Measurements from ENCODE around the gene C11orf21. TPM values are rescaled to one million over a fixed set of nuclear protein-coding genes. Genes with fewer than 3 reads are reported as not detected.
"Not testable (repeated sequence)": the region's sequence is repeated elsewhere in the genome, so short reads cannot be mapped to it uniquely, and the experiment has no call there.

The C11orf21 gene
- polyA plus RNA-seq, 3 donors, result 10.8 to 135 (median 13.1) TPM

DNA sequence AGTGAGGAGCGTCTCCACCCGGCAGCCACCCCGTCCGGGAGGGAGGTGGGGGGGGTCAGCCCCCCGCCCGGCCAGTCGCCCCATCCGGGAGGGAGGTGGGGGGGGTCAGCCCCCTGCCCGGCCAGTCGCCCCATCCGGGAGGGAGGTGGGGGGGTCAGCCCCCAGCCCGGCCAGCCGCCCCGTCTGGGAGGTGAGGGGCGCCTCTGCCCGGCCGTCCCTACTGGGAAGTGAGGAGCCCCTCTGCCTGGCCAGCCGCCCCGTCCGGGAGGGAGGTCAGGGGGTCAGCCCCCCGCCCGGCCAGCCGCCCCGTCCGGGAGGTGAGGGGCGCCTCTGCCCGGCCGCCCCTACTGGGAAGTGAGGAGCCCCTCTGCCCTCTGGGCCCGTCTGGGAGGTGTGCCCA lies 30.9 kb upstream of the C11orf21 start:
- H3K9ac ChIP-seq (ENCODE audit: insufficient read depth, low read length, poor library complexity, severe bottlenecking); H3K4me3 Mint-ChIP-seq; H3K4me2 ChIP-seq (replicated peaks; ENCODE audit: extremely low read depth, low read length, poor library complexity, severe bottlenecking); H3K36me3 Mint-ChIP-seq; DNase-seq; H3K27ac Mint-ChIP-seq; H3K79me2 ChIP-seq (ENCODE audit: insufficient read depth, low read length); H3K4me1 Mint-ChIP-seq; H4K20me1 ChIP-seq (ENCODE audit: insufficient read depth, low read length); H2AFZ ChIP-seq (ENCODE audit: insufficient read depth, low read depth, low read length, poor library complexity, severe bottlenecking); H3K4me1 ChIP-seq (ENCODE audit: control insufficient read depth in 1 of 2, insufficient read depth in 2 of 2, low read length in 2 of 2); H3K27ac ChIP-seq (ENCODE audit: low read depth in 1 of 2, low read length in 2 of 2); H3K4me3 ChIP-seq (replicated peaks in 1 of 3; ENCODE audit: low read depth in 2 of 3, low read length in 3 of 3); H3K36me3 ChIP-seq (replicated peaks in 1 of 2; ENCODE audit: control insufficient read depth in 1 of 2, insufficient read depth in 2 of 2, low read length in 2 of 2); intact Hi-C loops (cut with micrococcal nuclease): not testable (repeated sequence)
- Histone ChIP-seq H3K27me3 (ENCODE audit: control insufficient read depth in 2 of 2, insufficient read depth in 2 of 2, low read length in 2 of 2) (peaks cover 0 to 12% of the 10 kb centered on the region in 2 donors), H3K9me3 (replicated peaks in 1 of 2; ENCODE audit: control insufficient read depth in 1 of 2, insufficient read depth in 1 of 2, low read length in 2 of 2) (peaks cover 23 to 26% of the 10 kb centered on the region in 2 donors)
- Mint-ChIP-seq H3K27me3 (ENCODE audit: low read depth in 3 of 3) (peaks cover 18 to 38% (median 24%) of the 10 kb centered on the region in 3 donors), H3K9me3 (peaks cover 19 to 34% (median 28%) of the 10 kb centered on the region in 7 donors)
- no CpG with 5 or more reads among the region's 29 CpGs for WGBS (ENCODE audit: insufficient coverage)

DNA sequence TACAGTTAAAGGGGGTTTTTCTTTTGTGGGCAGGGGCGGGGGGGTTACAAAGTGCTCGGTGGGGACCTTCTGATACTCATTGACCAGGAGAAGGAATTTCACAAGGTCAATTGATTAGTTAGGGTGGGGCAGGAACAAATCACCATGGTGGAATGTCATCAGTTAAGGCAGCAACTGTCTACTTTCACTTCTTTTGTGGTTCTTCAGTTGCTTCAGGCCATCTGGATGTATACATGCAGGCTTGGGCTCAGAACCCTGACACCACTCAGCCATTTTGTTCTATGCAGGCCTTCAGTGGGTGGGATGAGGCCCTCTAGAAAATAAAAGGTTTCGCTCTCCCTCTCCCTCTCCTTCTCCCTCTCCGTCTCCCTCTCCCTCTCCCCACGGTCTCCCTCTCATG lies 29.7 kb upstream of the C11orf21 start:
- peaks cover 18 to 37% (median 22%) of the 10 kb centered on the region in 3 donors for H3K27me3 Mint-ChIP-seq (ENCODE audit: low read depth in 3 of 3)
- Histone ChIP-seq H3K4me3 (replicated peaks in 1 of 3; ENCODE audit: low read depth in 2 of 3, low read length in 3 of 3) (no peak overlapping the region), H3K79me2 (ENCODE audit: insufficient read depth, low read length) (no peaks in the 10 kb centered on the region), H3K9ac (ENCODE audit: insufficient read depth, low read length, poor library complexity, severe bottlenecking) (no peak overlapping the region), H3K36me3 (replicated peaks in 1 of 2; ENCODE audit: control insufficient read depth in 1 of 2, insufficient read depth in 2 of 2, low read length in 2 of 2) (no peaks in the 10 kb centered on the region), H3K4me1 (ENCODE audit: control insufficient read depth in 1 of 2, insufficient read depth in 2 of 2, low read length in 2 of 2) (no peaks in the 10 kb centered on the region), H3K9me3 (replicated peaks in 1 of 2; ENCODE audit: control insufficient read depth in 1 of 2, insufficient read depth in 1 of 2, low read length in 2 of 2) (peaks cover 23 to 26% of the 10 kb centered on the region in 2 donors), H3K27ac (ENCODE audit: low read depth in 1 of 2, low read length in 2 of 2) (no peak overlapping the region), H4K20me1 (ENCODE audit: insufficient read depth, low read length) (no peaks in the 10 kb centered on the region), H3K4me2 (replicated peaks; ENCODE audit: extremely low read depth, low read length, poor library complexity, severe bottlenecking) (no peak overlapping the region), H3K27me3 (ENCODE audit: control insufficient read depth in 2 of 2, insufficient read depth in 2 of 2, low read length in 2 of 2) (peaks cover 0 to 11% of the 10 kb centered on the region in 2 donors), H2AFZ (ENCODE audit: insufficient read depth, low read depth, low read length, poor library complexity, severe bottlenecking) (no peak overlapping the region)
- H3K4me3 Mint-ChIP-seq, result no peak overlapping the region
- no peak for DNase-seq
- peaks cover 4% of the 10 kb centered on the region for H3K4me1 Mint-ChIP-seq
- 100% methylated on average over 2 of the region's 5 CpGs for WGBS (ENCODE audit: insufficient coverage)
- TF ChIP-seq, protein P1, sequence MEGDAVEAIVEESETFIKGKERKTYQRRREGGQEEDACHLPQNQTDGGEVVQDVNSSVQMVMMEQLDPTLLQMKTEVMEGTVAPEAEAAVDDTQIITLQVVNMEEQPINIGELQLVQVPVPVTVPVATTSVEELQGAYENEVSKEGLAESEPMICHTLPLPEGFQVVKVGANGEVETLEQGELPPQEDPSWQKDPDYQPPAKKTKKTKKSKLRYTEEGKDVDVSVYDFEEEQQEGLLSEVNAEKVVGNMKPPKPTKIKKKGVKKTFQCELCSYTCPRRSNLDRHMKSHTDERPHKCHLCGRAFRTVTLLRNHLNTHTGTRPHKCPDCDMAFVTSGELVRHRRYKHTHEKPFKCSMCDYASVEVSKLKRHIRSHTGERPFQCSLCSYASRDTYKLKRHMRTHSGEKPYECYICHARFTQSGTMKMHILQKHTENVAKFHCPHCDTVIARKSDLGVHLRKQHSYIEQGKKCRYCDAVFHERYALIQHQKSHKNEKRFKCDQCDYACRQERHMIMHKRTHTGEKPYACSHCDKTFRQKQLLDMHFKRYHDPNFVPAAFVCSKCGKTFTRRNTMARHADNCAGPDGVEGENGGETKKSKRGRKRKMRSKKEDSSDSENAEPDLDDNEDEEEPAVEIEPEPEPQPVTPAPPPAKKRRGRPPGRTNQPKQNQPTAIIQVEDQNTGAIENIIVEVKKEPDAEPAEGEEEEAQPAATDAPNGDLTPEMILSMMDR (IDR thresholded peaks at IDR 0.05), result no peak
- H3K9me3 Mint-ChIP-seq, result peaks cover 19 to 36% (median 33%) of the 10 kb centered on the region in 7 donors
- H3K27ac Mint-ChIP-seq, result no peak overlapping the region
- H3K36me3 Mint-ChIP-seq, result peaks cover 0 to 5% of the 10 kb centered on the region in 2 donors
- intact Hi-C loops (cut with micrococcal nuclease), result no loop called here

Data from CD14-positive monocyte (primary cell).